Liver (tissue), 9 donors: Measurements from ENCODE around the gene DYRK3. TPM values are rescaled to one million over a fixed set of nuclear protein-coding genes. Genes with fewer than 3 reads are reported as not detected.

Experiments
- DNase-seq: peaks from one replicate; pipeline ENCODE4 v3.0.0-alpha.2; 2017; ENCODE audit warnings: low spot score
- H3K27ac ChIP-seq, 2 donors: one replicate each; pipeline ENCODE4 v1.7.0; 2013; ENCODE audit warnings: inconsistent platforms in 2 of 2, low read length in 2 of 2, control low read depth in 1 of 2, low read depth in 1 of 2, mild to moderate bottlenecking in 1 of 2
- H3K27me3 ChIP-seq, 4 donors: one replicate each; pipeline versions ENCODE4 v1.6.1 to v1.7.0; 2013; ENCODE audit warnings: low read length in 3 of 4, inconsistent platforms in 1 of 4, mild to moderate bottlenecking in 1 of 4, moderate library complexity in 1 of 4; ENCODE audit not compliant: control insufficient read depth in 4 of 4, insufficient read depth in 4 of 4
- H3K36me3 ChIP-seq, 4 donors: one replicate each; pipeline versions ENCODE4 v1.6.1 to v1.7.0; 2013; ENCODE audit warnings: low read length in 3 of 4, mild to moderate bottlenecking in 3 of 4, low read depth in 1 of 4, moderate library complexity in 1 of 4; ENCODE audit not compliant: control insufficient read depth in 4 of 4, insufficient read depth in 3 of 4
- H3K4me1 ChIP-seq, 4 donors: one replicate each; pipeline versions ENCODE4 v1.6.1 to v1.7.0; 2013; ENCODE audit warnings: low read length in 3 of 4, mild to moderate bottlenecking in 3 of 4, moderate library complexity in 1 of 4; ENCODE audit not compliant: control insufficient read depth in 4 of 4, insufficient read depth in 4 of 4
- H3K4me3 ChIP-seq, 3 donors: one replicate each; pipeline versions ENCODE4 v1.6.1 to v1.7.0; 2013; ENCODE audit warnings: low read length in 3 of 3, control low read depth in 1 of 3, low read depth in 1 of 3, mild to moderate bottlenecking in 1 of 3
- H3K9ac ChIP-seq, 2 donors: one replicate each; pipeline ENCODE4 v1.7.0; 2013; ENCODE audit warnings: low read length in 2 of 2, mild to moderate bottlenecking in 2 of 2, moderate library complexity in 2 of 2, control low read depth in 1 of 2, low read depth in 1 of 2
- H3K9me3 ChIP-seq, 4 donors: one replicate each; pipeline versions ENCODE4 v1.6.1 to v1.7.0; 2013; ENCODE audit warnings: low read length in 3 of 4; ENCODE audit not compliant: control insufficient read depth in 4 of 4
- EGR1 ChIP-seq, 2 donors: IDR thresholded peaks; 2 replicates each; pipeline ENCODE4 v1.6.1; 2016 to 2018; ENCODE audit warnings: antibody characterized with exemption in 2 of 2, low read depth in 2 of 2
- FOXA1 ChIP-seq: IDR thresholded peaks from 2 replicates; pipeline ENCODE4 v1.6.1; 2016; ENCODE audit warnings: antibody characterized with exemption
- GABPA ChIP-seq, 2 donors: IDR thresholded peaks in 1 of 2; conservative IDR thresholded peaks in 1 of 2; 2 replicates each; pipeline ENCODE4 v1.6.1; 2016; ENCODE audit warnings: antibody characterized with exemption in 2 of 2, mild to moderate bottlenecking in 1 of 2, moderate library complexity in 1 of 2
- HNF4A ChIP-seq, 2 donors: conservative IDR thresholded peaks; 2 replicates each; pipeline ENCODE4 v1.6.1; 2016; ENCODE audit warnings: antibody characterized with exemption in 2 of 2, mild to moderate bottlenecking in 2 of 2
- HNF4G ChIP-seq: IDR thresholded peaks from 2 replicates; pipeline ENCODE4 v1.6.1; 2016; ENCODE audit warnings: antibody characterized with exemption
- JUND ChIP-seq, 2 donors: IDR thresholded peaks; 2 replicates each; pipeline ENCODE4 v1.6.1; 2016; ENCODE audit warnings: antibody characterized with exemption in 2 of 2
- RAD21 ChIP-seq, 2 donors: IDR thresholded peaks; 2 replicates each; pipeline ENCODE4 v1.6.1; 2016; ENCODE audit warnings: antibody characterized with exemption in 2 of 2, mild to moderate bottlenecking in 2 of 2
- RXRA ChIP-seq, 2 donors: IDR thresholded peaks; 2 replicates each; pipeline ENCODE4 v1.6.1; 2017 to 2018; ENCODE audit warnings: antibody characterized with exemption in 2 of 2, mild to moderate bottlenecking in 1 of 2
- SP1 ChIP-seq: IDR thresholded peaks from 2 replicates; pipeline ENCODE4 v1.6.1; 2018; ENCODE audit warnings: antibody characterized with exemption, mild to moderate bottlenecking
- TAF1 ChIP-seq: conservative IDR thresholded peaks from 2 replicates; pipeline ENCODE4 v1.6.1; 2016; ENCODE audit warnings: antibody characterized with exemption, mild to moderate bottlenecking
- YY1 ChIP-seq: IDR thresholded peaks from 2 replicates; pipeline ENCODE4 v1.6.1; 2016; ENCODE audit warnings: antibody characterized with exemption, mild to moderate bottlenecking
- WGBS: extraction: QIAGEN DNeasy Blood & Tissue Kit; methylation state at CpG from one replicate; pipeline ENCODE4 v1.1.7; 2013; 5-methylcytosine and 5-hydroxymethylcytosine counted together
- polyA plus RNA-seq, 2 donors: library from polyadenylated mRNA; stranded (reverse) in 1 of 2; unstranded in 1 of 2; fragments of 200-250 nt in 1 of 2; fragments of >200 nt in 1 of 2; fragmentation: Nextera tagmentation in 1 of 2; extraction: Ambion mirVana in 1 of 2; gene quantifications; one replicate each; pipeline versions ENCODE4 v1.2.1 to v1.2.3, GENCODE V29; 2013 to 2015
- total RNA-seq, 2 donors: library from RNA; depleted of rRNA; stranded (reverse); fragments of >200 nt; gene quantifications; one replicate each; pipeline ENCODE4 v1.2.3, GENCODE V29; 2014
- TF ChIP-seq, protein P1 (sequence below): fragments of 150-350 bp; IDR thresholded peaks from 2 replicates; pipeline ENCODE4 v1.5.1; 2017; ENCODE audit warnings: improper control_type of control experiment, low read depth, low read length; ENCODE audit not compliant: missing input control
- TF ChIP-seq, protein P2 (sequence below): IDR thresholded peaks from 2 replicates; pipeline ENCODE4 v1.6.1; 2016; ENCODE audit warnings: antibody characterized with exemption
- TF ChIP-seq, protein P3 (sequence below): IDR thresholded peaks from 2 replicates; pipeline ENCODE4 v1.6.1; 2016; ENCODE audit warnings: antibody characterized with exemption, mild to moderate bottlenecking
- TF ChIP-seq, protein P4 (sequence below): IDR thresholded peaks from 2 replicates; pipeline ENCODE4 v1.6.1; 2016; ENCODE audit warnings: antibody characterized with exemption
- donor health status: healthy.
- donor health status: healthy.
- donor health status: healthy.
- donor health status: healthy.
- donor health status: healthy.

DYRK3 gene
- total and polyA plus RNA-seq, 4 donors: 1.5 to 41.8 (median 5.0) TPM

DNA sequence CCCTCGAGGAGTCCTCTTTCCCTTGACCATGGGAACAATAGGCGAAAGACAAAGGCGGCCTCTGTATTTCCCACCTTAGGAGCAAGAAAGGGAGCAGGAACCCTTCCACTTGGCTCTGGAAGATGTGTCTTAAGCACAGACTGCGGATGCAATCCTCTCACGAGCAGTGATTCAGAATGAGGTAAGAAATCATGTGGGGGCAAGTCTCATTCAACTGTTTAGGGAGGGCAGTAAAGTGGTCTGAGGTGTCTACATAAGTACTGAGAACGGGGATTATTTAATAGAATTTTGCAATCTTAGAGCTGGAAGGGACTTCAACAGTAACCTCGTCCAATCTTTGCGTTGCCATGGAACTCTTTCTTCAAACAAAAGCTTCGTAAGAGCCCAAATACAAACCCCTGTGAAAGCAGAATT, 1.6 kb upstream of the DYRK3 start:
- Histone ChIP-seq H3K9me3 (no peaks in the 10 kb centered on the region), H3K36me3 (no peaks in the 10 kb centered on the region), H3K4me1 (peaks cover 2 to 21% (median 18%) of the 10 kb centered on the region in 4 donors), H3K4me3 (no peak overlapping the region), H3K27ac (no peak overlapping the region), H3K9ac (peak overlapping the region in 1 of 2 donors; percentile 3), H3K27me3 (no peaks in the 10 kb centered on the region)
- 43% methylated on average over 9 of the region's 9 CpGs for WGBS
- peak; percentile 32 for TF ChIP-seq SP1
- TF ChIP-seq, protein P1, sequence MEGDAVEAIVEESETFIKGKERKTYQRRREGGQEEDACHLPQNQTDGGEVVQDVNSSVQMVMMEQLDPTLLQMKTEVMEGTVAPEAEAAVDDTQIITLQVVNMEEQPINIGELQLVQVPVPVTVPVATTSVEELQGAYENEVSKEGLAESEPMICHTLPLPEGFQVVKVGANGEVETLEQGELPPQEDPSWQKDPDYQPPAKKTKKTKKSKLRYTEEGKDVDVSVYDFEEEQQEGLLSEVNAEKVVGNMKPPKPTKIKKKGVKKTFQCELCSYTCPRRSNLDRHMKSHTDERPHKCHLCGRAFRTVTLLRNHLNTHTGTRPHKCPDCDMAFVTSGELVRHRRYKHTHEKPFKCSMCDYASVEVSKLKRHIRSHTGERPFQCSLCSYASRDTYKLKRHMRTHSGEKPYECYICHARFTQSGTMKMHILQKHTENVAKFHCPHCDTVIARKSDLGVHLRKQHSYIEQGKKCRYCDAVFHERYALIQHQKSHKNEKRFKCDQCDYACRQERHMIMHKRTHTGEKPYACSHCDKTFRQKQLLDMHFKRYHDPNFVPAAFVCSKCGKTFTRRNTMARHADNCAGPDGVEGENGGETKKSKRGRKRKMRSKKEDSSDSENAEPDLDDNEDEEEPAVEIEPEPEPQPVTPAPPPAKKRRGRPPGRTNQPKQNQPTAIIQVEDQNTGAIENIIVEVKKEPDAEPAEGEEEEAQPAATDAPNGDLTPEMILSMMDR: no peak
- no peak for TF ChIP-seq TAF1
- peak in 1 of 2 donors; percentile 10 for TF ChIP-seq RXRA (IDR thresholded peaks at IDR 0.05)
- no peak for DNase-seq

DNA sequence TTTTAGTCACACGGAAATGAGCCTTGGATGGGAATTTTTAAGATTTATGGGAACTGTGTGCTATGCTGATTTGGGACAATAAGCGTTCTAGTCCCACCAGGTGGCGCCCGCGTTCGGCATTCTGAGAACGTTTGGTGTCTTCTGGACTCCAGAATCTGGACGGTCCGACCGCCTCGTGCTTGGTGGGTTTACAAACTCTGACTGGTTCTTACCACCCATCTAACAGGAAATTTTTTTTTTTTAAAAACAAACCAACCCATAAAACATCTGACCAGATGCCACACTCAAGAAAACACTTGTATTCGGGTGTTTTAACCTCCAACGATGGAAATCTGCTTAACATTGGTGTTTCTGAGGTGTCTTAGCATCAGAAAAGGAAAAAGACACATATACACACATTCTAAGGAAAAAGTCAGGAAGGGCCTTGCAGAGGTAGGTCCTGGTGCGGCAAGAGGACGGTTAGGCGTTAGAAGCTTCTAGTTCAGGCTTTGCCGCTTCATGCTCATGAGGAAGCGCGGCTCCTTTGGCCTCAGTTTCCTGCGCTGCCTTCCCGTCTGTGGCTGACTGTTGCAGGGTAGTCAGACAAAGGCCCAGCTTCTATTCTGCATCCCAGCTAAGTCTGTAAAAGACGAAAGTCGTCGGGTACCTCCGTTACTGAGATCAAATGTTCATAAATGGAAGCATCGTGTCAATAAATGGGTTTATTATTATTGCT, 814 bp upstream of the DYRK3 start:
- Histone ChIP-seq H3K4me1 (peaks cover 2 to 21% (median 18%) of the 10 kb centered on the region in 4 donors), H3K4me3 (peak overlapping the region in 1 of 3 donors; percentile 88), H3K27me3 (no peaks in the 10 kb centered on the region), H3K36me3 (peaks cover 0 to 2% (median 0%) of the 10 kb centered on the region in 4 donors), H3K27ac (peak overlapping the region; percentile 70 to 77), H3K9ac (peak overlapping the region; percentile 32 to 52), H3K9me3 (no peaks in the 10 kb centered on the region)
- WGBS: 14% methylated on average over 26 of the region's 26 CpGs
- DNase-seq: peak; percentile 91
- no peak for TF ChIP-seq JUND (IDR thresholded peaks at IDR 0.05)
- TF ChIP-seq, protein P2, sequence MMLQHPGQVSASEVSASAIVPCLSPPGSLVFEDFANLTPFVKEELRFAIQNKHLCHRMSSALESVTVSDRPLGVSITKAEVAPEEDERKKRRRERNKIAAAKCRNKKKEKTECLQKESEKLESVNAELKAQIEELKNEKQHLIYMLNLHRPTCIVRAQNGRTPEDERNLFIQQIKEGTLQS: no peak
- peak; percentile 24 for TF ChIP-seq YY1
- TF ChIP-seq, protein P3, sequence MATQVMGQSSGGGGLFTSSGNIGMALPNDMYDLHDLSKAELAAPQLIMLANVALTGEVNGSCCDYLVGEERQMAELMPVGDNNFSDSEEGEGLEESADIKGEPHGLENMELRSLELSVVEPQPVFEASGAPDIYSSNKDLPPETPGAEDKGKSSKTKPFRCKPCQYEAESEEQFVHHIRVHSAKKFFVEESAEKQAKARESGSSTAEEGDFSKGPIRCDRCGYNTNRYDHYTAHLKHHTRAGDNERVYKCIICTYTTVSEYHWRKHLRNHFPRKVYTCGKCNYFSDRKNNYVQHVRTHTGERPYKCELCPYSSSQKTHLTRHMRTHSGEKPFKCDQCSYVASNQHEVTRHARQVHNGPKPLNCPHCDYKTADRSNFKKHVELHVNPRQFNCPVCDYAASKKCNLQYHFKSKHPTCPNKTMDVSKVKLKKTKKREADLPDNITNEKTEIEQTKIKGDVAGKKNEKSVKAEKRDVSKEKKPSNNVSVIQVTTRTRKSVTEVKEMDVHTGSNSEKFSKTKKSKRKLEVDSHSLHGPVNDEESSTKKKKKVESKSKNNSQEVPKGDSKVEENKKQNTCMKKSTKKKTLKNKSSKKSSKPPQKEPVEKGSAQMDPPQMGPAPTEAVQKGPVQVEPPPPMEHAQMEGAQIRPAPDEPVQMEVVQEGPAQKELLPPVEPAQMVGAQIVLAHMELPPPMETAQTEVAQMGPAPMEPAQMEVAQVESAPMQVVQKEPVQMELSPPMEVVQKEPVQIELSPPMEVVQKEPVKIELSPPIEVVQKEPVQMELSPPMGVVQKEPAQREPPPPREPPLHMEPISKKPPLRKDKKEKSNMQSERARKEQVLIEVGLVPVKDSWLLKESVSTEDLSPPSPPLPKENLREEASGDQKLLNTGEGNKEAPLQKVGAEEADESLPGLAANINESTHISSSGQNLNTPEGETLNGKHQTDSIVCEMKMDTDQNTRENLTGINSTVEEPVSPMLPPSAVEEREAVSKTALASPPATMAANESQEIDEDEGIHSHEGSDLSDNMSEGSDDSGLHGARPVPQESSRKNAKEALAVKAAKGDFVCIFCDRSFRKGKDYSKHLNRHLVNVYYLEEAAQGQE: no peak
- no peak for TF ChIP-seq HNF4G
- TF ChIP-seq HNF4A (conservative IDR thresholded peaks at IDR 0.05): no peak
- TF ChIP-seq RXRA (IDR thresholded peaks at IDR 0.05): no peak
- TF ChIP-seq EGR1 (IDR thresholded peaks at IDR 0.05; ENCODE audit: low read depth in 2 of 2): no peak
- TF ChIP-seq, protein P1: peak; percentile 81
- TF ChIP-seq GABPA (IDR thresholded peaks at IDR 0.05 in 1 of 2, conservative IDR thresholded peaks at IDR 0.05 in 1 of 2): no peak
- TF ChIP-seq SP1: no peak
- no peak for TF ChIP-seq FOXA1
- TF ChIP-seq RAD21 (IDR thresholded peaks at IDR 0.05): peak; percentile 89 to 93
- TF ChIP-seq, protein P4, sequence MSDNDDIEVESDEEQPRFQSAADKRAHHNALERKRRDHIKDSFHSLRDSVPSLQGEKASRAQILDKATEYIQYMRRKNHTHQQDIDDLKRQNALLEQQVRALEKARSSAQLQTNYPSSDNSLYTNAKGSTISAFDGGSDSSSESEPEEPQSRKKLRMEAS: peak; percentile 37
